ENCODE data around the gene TRIM42. TPM values are rescaled to one million over a fixed set of nuclear protein-coding genes. Genes with fewer than 3 reads are reported as not detected.

The TRIM42 gene
- total and polyA plus RNA-seq, 3 donors from 2014 or later: 12.5 to 39.8 (median 21.4) TPM

- DNase-seq: no peak
- H3K9me3 ChIP-seq: no peaks in the 10 kb centered on the region
- H3K4me3 ChIP-seq: no peak overlapping the region
- H3K4me1 ChIP-seq: no peaks in the 10 kb centered on the region
- no peak for TF ChIP-seq POLR2A (IDR thresholded peaks at IDR 0.05)
- TF ChIP-seq, protein P1, sequence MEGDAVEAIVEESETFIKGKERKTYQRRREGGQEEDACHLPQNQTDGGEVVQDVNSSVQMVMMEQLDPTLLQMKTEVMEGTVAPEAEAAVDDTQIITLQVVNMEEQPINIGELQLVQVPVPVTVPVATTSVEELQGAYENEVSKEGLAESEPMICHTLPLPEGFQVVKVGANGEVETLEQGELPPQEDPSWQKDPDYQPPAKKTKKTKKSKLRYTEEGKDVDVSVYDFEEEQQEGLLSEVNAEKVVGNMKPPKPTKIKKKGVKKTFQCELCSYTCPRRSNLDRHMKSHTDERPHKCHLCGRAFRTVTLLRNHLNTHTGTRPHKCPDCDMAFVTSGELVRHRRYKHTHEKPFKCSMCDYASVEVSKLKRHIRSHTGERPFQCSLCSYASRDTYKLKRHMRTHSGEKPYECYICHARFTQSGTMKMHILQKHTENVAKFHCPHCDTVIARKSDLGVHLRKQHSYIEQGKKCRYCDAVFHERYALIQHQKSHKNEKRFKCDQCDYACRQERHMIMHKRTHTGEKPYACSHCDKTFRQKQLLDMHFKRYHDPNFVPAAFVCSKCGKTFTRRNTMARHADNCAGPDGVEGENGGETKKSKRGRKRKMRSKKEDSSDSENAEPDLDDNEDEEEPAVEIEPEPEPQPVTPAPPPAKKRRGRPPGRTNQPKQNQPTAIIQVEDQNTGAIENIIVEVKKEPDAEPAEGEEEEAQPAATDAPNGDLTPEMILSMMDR (IDR thresholded peaks at IDR 0.05): no peak
- no peaks in the 10 kb centered on the region for H3K36me3 ChIP-seq (ENCODE audit: low read depth, missing control alignments)
- H3K27me3 ChIP-seq: no peaks in the 10 kb centered on the region
- intact Hi-C loops (cut with DNase I; ENCODE audit: low total_unique reads): no loop called here
- 74 to 84% methylated on average over 3 of the region's 3 CpGs for WGBS, 2 donors
- no peak overlapping the region for H3K27ac ChIP-seq
Measured at GRCh38 chr3:140748171-140748570, 70.3 kb downstream of the TRIM42 start.

DNA sequence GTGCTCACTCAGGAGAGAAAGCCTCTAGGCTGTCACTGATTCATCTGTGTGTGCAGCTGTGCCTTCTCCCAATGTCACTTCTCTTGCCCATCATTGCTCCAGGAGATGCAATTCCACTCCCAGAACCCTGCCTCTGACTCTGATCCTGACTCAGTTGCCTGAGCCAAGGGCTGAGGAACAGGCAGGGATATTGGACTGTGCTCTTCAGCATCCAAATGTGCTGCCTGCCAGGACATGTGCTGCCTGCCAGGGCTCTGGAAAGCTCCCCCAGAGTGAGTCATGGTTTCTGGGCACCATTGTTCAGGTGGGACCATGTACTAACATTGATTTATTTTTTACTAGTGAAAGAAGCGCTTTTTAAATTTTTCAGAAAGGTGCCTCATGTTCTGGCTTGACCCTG is 71.0 kb downstream of the TRIM42 start:
- Histone ChIP-seq H3K27ac (no peak overlapping the region), H3K4me1 (no peaks in the 10 kb centered on the region), H3K9me3 (no peaks in the 10 kb centered on the region), H3K36me3 (ENCODE audit: low read depth, missing control alignments) (no peaks in the 10 kb centered on the region), H3K4me3 (no peak overlapping the region), H3K27me3 (no peaks in the 10 kb centered on the region)
- 88 to 89% methylated on average over 1 of the region's 1 CpG for WGBS, 2 donors
- intact Hi-C loops (cut with DNase I; ENCODE audit: low total_unique reads): no loop called here
- no peak for DNase-seq
- TF ChIP-seq POLR2A (IDR thresholded peaks at IDR 0.05): no peak
- TF ChIP-seq, protein P1 (IDR thresholded peaks at IDR 0.05): no peak

All from testis (tissue), 3 donors.